Glutamatergic neuron (in vitro differentiated cells): ENCODE results near the gene SAP30BP. TPM values are rescaled to one million over a fixed set of nuclear protein-coding genes. Genes with fewer than 3 reads are reported as not detected.

Experiments used
- DNase-seq: peaks from one replicate; pipeline ENCODE4 v3.0.0; 2022
- H3K27ac Mint-ChIP-seq: one replicate; pipeline ENCODE4 v1.8.0; 2020; ENCODE audit warnings: mild to moderate bottlenecking, mixed read lengths, inconsistent platforms; ENCODE audit not compliant: unreplicated experiment
- H3K27me3 Mint-ChIP-seq: one replicate; pipeline ENCODE4 v1.8.0; 2020; ENCODE audit warnings: mild to moderate bottlenecking, moderate library complexity, mixed read lengths, inconsistent platforms; ENCODE audit not compliant: unreplicated experiment
- H3K36me3 Mint-ChIP-seq: one replicate; pipeline ENCODE4 v1.8.0; 2020; ENCODE audit warnings: mild to moderate bottlenecking, mixed read lengths, inconsistent platforms; ENCODE audit not compliant: unreplicated experiment
- H3K4me1 Mint-ChIP-seq: one replicate; pipeline ENCODE4 v1.8.0; 2020; ENCODE audit warnings: mild to moderate bottlenecking, low read depth, mixed read lengths, inconsistent platforms; ENCODE audit not compliant: unreplicated experiment
- H3K4me3 Mint-ChIP-seq: one replicate; pipeline ENCODE4 v1.8.0; 2020; ENCODE audit warnings: mild to moderate bottlenecking, mixed read lengths, inconsistent platforms; ENCODE audit not compliant: unreplicated experiment
- H3K9me3 Mint-ChIP-seq: one replicate; pipeline ENCODE4 v1.8.0; 2020; ENCODE audit warnings: mild to moderate bottlenecking, moderate library complexity, mixed read lengths, inconsistent platforms; ENCODE audit not compliant: unreplicated experiment
- CTCF ChIP-seq: fragments of 200-600 bp; sonication (generic); IDR thresholded peaks from one replicate; pipeline ENCODE4 v1.5.0; 2021; ENCODE audit not compliant: partially characterized antibody, unreplicated experiment
- total RNA-seq: library from RNA; stranded (reverse); fragmentation: NEBNext Ultra II Directional; extraction: Animal tissue kit (Norgen Biotek cat#: 25700); gene quantifications from one replicate; pipeline ENCODE4 v1.2.1, GENCODE V29; 2021; ENCODE audit not compliant: unreplicated experiment

SAP30BP gene
- total RNA-seq, 1 donor from 2014 or later = 115 TPM

GRCh38 chr17:75704963-75705875 lies 38.1 kb downstream of the SAP30BP start:
- Mint-ChIP-seq H3K4me1 (no peaks in the 10 kb centered on the region), H3K36me3 (no peaks in the 10 kb centered on the region), H3K9me3 (peaks cover 2% of the 10 kb centered on the region), H3K4me3 (no peak overlapping the region), H3K27me3 (peaks cover 2% of the 10 kb centered on the region), H3K27ac (no peak overlapping the region)
- no peak for DNase-seq
- no peak for TF ChIP-seq CTCF

GRCh38 chr17:75706042-75706728 lies 39.0 kb downstream of the SAP30BP start:
- Mint-ChIP-seq H3K9me3 (peaks cover 2% of the 10 kb centered on the region), H3K27me3 (no peaks in the 10 kb centered on the region), H3K4me3 (no peak overlapping the region), H3K36me3 (no peaks in the 10 kb centered on the region), H3K27ac (no peak overlapping the region), H3K4me1 (no peaks in the 10 kb centered on the region)
- TF ChIP-seq CTCF = no peak
- DNase-seq = no peak

GRCh38 chr17:75707079-75707571 lies 40.0 kb downstream of the SAP30BP start:
- no peaks in the 10 kb centered on the region for H3K36me3 Mint-ChIP-seq
- TF ChIP-seq CTCF = no peak
- DNase-seq = no peak
- peaks cover 2% of the 10 kb centered on the region for H3K9me3 Mint-ChIP-seq
- no peak overlapping the region for H3K27ac Mint-ChIP-seq
- peak overlapping the region; percentile 38 for H3K4me3 Mint-ChIP-seq
- H3K27me3 Mint-ChIP-seq = no peaks in the 10 kb centered on the region
- no peaks in the 10 kb centered on the region for H3K4me1 Mint-ChIP-seq

GRCh38 chr17:75712446-75712845 lies 45.3 kb downstream of the SAP30BP start:
- Mint-ChIP-seq H3K27ac (no peak overlapping the region), H3K4me1 (no peaks in the 10 kb centered on the region), H3K9me3 (no peaks in the 10 kb centered on the region), H3K4me3 (no peak overlapping the region), H3K36me3 (no peaks in the 10 kb centered on the region), H3K27me3 (no peaks in the 10 kb centered on the region)
- TF ChIP-seq CTCF = no peak
- no peak for DNase-seq
